ENCODE results near the gene ERG. TPM values are rescaled to one million over a fixed set of nuclear protein-coding genes. Genes with fewer than 3 reads are reported as not detected.
A peak's percentile ranks its signal among the peaks of the same experiment; 100 is the strongest.

The ERG gene
- total RNA-seq, 1 donor from 2014 or later = under 0.01 TPM

DNA sequence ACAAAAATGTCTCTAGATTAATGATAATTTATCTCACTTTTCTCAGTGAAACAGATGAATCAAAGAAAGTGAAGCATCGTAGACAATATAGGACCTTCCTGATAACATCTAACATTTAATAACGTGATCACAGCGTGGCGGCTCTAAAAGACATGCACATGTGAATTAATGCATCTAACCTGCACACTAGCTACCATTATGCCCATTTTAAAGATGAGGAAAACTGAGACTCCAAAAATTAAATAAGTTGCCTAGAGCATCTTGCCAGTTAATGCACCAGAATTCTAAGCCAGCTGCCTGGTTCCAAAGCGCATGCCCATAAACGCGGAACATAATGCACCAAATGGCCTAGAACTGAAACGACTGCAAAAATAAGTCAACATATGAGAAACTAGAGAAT, 23.5 kb downstream of the ERG start:
- Histone ChIP-seq H3K36me3 (ENCODE audit: control insufficient read depth, insufficient read depth, low read length) (no peaks in the 10 kb centered on the region), H3K27me3 (ENCODE audit: control insufficient read depth, insufficient read depth, low read length) (no peaks in the 10 kb centered on the region), H3K4me3 (ENCODE audit: low read depth, low read length) (no peak overlapping the region)
- DNase-seq (ENCODE audit: low read depth) (no peak), FAIRE-seq (no peak)
- no peak for TF ChIP-seq CTCF (IDR thresholded peaks at IDR 0.05; ENCODE audit: insufficient read depth, low read length, severe bottlenecking)

DNA sequence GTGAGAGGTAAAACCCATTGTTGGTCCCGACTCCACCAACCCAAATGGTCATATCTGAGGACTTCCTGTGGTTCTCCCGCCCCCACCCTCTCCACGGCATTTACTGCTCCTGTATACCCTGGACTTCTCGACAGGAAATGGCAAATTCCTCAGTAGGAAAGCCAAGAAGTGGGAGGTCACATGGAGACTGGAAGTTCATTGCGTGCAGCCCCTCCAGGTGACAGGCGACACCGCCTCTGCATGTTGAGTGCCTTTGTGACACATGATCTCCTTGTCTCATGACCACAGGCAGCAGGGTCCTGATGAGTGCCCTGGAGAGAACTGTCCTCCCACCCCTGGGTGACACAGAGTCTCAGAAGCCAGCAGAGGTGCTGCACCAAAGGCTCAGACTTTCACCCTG, 24.2 kb downstream of the ERG start:
- no peaks in the 10 kb centered on the region for H3K27me3 ChIP-seq (ENCODE audit: control insufficient read depth, insufficient read depth, low read length)
- H3K4me3 ChIP-seq (ENCODE audit: low read depth, low read length) = no peak overlapping the region
- TF ChIP-seq CTCF (IDR thresholded peaks at IDR 0.05; ENCODE audit: insufficient read depth, low read length, severe bottlenecking) = no peak
- no peak for FAIRE-seq
- no peak for DNase-seq (ENCODE audit: low read depth)
- H3K36me3 ChIP-seq (ENCODE audit: control insufficient read depth, insufficient read depth, low read length) = no peaks in the 10 kb centered on the region

GRCh38 chr21:38472412-38473108, 25.7 kb downstream of the ERG start:
- TF ChIP-seq CTCF (IDR thresholded peaks at IDR 0.05; ENCODE audit: insufficient read depth, low read length, severe bottlenecking) = no peak
- H3K27me3 ChIP-seq (ENCODE audit: control insufficient read depth, insufficient read depth, low read length) = no peaks in the 10 kb centered on the region
- no peak overlapping the region for H3K4me3 ChIP-seq (ENCODE audit: low read depth, low read length)
- no peak for FAIRE-seq
- DNase-seq (ENCODE audit: low read depth) = no peak
- H3K36me3 ChIP-seq (ENCODE audit: control insufficient read depth, insufficient read depth, low read length) = no peaks in the 10 kb centered on the region

DNA sequence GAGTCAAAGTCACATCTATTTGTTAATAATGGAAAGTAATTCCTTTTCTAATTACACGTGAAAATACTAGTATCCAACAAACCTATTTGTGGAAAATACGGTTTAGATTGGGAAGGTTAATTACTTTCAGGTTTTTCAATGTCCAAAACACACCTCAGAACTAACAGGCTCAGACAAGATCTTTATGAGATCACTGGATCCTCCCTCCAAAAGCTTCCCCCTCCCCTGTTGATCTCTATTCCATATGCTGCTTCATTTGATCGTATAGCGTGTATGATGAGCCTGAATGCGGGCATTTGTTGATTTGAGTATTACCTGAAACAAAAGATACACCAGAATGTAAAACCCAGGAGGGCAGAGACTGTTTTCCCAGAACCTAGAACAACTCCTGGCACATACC, 26.5 kb downstream of the ERG start:
- DNase-seq (ENCODE audit: low read depth) (peak; percentile 47), FAIRE-seq (no peak)
- no peak for TF ChIP-seq CTCF (IDR thresholded peaks at IDR 0.05; ENCODE audit: insufficient read depth, low read length, severe bottlenecking)
- no peaks in the 10 kb centered on the region for H3K27me3 ChIP-seq (ENCODE audit: control insufficient read depth, insufficient read depth, low read length)
- H3K4me3 ChIP-seq (ENCODE audit: low read depth, low read length) = no peak overlapping the region
- H3K36me3 ChIP-seq (ENCODE audit: control insufficient read depth, insufficient read depth, low read length) = no peaks in the 10 kb centered on the region

GRCh38 chr21:38470755-38471154, 27.5 kb downstream of the ERG start:
- TF ChIP-seq CTCF (IDR thresholded peaks at IDR 0.05; ENCODE audit: insufficient read depth, low read length, severe bottlenecking) = no peak
- H3K4me3 ChIP-seq (ENCODE audit: low read depth, low read length) = no peak overlapping the region
- FAIRE-seq (no peak), DNase-seq (ENCODE audit: low read depth) (peak; percentile 81)
- H3K36me3 ChIP-seq (ENCODE audit: control insufficient read depth, insufficient read depth, low read length) = no peaks in the 10 kb centered on the region
- H3K27me3 ChIP-seq (ENCODE audit: control insufficient read depth, insufficient read depth, low read length) = no peaks in the 10 kb centered on the region

DNA sequence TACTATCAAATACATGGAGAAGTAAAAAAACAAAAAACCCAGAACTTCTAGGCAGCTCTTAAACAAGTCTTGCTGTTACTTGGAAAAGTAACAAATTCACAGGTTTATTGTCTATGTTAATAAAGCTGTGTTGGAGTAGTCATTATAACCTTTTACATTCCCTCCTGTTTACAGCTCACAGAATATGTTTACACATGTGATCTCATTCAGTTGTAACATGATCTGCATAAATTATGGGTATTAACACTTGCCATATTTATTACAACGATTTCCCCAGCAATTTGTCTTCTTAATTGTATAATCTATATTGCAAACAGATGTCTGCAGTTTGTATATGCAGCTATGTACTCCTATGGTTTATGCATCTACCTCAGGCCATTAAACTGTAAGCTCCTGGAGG, 28.6 kb downstream of the ERG start:
- FAIRE-seq (no peak), DNase-seq (ENCODE audit: low read depth) (no peak)
- H3K36me3 ChIP-seq (ENCODE audit: control insufficient read depth, insufficient read depth, low read length) = no peaks in the 10 kb centered on the region
- H3K4me3 ChIP-seq (ENCODE audit: low read depth, low read length) = no peak overlapping the region
- TF ChIP-seq CTCF (IDR thresholded peaks at IDR 0.05; ENCODE audit: insufficient read depth, low read length, severe bottlenecking) = no peak
- H3K27me3 ChIP-seq (ENCODE audit: control insufficient read depth, insufficient read depth, low read length) = no peaks in the 10 kb centered on the region

Data from bronchial epithelial cell (primary cell).